HG02610 (cell line): ENCODE measurements around the gene BCL2.
A peak's percentile ranks its signal among the peaks of the same experiment; 100 is the strongest.
"Not testable (repeated sequence)": the region's sequence is repeated elsewhere in the genome, so short reads cannot be mapped to it uniquely, and the experiment has no call there.

Experiments used
- ATAC-seq: cut with Tn5 transposase; IDR thresholded peaks from one replicate; pipeline ENCODE4 v1.9.1; 2021; ENCODE audit warnings: mild to moderate bottlenecking, moderate library complexity; ENCODE audit not compliant: unreplicated experiment

The BCL2 gene

DNA sequence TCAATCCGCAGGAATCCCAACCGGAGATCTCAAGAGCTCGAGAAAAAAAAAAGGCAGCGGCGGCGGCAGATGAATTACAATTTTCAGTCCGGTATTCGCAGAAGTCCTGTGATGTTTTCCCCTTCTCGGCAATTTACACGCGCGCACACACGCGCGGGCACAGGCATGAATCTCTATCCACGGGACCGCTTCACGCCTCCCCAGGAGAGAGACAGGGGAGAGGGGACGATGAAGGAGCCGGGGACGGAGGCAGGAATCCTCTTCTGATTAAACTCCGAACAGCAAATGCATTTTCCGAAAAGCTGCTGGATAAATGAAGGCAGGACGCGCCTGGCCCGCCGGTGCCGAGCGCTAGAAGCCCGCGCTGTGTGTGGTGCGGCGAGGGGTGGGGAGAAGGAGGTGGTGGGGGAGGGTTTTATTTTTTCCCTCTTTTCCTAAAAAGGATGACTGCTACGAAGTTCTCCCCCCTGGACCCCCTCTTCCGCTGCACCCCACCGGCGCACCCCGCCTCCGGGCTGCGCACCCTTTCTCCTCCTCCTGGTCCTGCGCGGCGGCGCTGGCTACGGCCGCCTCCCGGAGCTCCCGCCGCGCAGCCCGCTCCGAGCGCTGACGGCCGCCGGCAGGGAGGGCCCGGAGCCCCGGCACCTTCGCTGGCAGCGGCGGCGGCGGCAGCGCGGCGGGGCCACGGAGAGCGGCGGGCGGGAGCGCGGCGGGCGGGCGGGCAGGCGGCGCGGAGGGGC lies at the start of gene BCL2:
BCL2 (minus strand) TSS at position 387 of the 740 bp plus-strand sequence.
- peak; percentile 13 for ATAC-seq

DNA sequence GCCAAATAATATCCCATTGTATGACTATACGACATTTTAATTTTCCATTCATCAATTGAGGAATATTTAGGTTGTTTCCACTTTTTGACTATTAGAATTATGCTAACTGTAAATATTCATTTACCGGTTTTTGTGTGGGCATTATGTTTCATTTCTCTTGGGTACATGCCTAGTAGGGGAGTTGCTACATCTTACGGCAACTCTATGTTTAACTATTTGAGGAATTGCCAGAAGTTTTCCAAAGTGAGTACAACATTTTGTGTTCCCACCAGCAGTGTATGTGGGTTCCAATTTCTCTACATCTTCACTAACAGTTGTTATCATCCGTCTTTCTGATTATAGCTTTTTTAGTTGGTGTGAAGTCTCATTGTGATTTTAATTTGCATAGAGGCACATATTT lies 49.0 kb upstream of the BCL2 start:
- ATAC-seq: no peak

- peak; percentile 87 for ATAC-seq
These were observed 47.7 kb upstream of the BCL2 start, which contains the start of gene KDSR for GRCh38 chr18:63367053-63367953. KDSR (minus strand) TSS chr18:63367206; CDS start chr18:63367118, 88 bp downstream.

DNA sequence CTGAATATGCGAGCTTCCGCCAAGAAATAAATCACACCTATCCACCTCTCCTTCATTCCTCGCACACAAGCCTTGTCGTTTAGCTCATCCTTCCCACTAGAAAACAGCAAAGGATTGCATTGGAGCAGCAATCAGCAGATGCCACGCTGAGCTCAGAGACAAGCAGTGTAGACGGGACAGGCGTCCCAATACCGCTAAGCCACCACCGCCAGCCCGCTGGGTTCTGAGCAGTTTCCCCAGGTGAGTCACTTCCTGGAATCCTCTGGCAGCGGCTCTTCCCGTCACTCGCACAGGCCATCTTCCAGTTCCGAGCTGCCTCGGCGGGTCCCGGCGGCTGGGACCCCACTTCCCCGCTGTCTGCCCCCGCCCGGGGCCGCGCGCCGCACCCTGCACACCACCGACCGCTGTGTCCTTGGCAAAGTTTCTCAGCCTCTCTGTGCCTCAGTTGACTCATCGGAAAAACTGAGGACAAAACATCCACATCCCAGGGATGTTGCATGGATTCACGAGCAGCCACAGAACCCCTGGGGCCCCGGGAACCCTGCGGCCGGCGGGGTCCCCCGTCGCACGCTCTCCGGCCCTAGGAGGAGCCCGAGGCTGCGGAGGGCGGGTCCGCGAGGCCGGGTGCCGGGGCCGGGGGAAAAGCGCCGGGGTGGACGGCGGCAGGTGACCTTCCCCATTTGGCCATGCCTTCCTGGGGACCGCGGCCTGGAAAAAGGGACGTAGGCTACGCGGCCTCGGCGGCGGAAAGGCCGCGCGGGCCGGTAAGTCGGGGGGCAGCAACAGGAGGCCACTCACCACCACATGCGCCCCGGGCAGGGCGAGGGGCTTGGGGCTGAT lies 46.9 kb upstream of the BCL2 start:
- ATAC-seq: peak; percentile 30

DNA sequence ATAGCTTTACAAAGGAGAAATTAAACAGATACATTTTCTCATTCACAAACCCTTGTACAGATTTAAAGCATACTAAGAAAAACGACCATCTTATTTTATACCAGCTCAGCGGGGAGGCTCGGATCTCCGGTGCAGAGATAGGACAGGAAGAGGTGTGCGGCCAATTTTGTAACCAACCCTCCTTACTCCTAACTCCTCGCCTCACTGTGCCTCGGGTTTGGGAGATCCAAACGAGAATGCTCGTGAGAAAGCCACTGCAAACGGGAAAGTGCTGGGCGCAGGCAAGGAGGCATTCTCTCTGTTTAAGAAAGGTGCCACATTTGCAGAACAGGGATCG lies 46.3 kb upstream of the BCL2 start:
- no peak for ATAC-seq

- ATAC-seq: no peak
These were observed 44.4 kb upstream of the BCL2 start for GRCh38 chr18:63363951-63364350.

GRCh38 chr18:63363420-63363819 lies 43.9 kb upstream of the BCL2 start:
- ATAC-seq: not testable (repeated sequence)

DNA sequence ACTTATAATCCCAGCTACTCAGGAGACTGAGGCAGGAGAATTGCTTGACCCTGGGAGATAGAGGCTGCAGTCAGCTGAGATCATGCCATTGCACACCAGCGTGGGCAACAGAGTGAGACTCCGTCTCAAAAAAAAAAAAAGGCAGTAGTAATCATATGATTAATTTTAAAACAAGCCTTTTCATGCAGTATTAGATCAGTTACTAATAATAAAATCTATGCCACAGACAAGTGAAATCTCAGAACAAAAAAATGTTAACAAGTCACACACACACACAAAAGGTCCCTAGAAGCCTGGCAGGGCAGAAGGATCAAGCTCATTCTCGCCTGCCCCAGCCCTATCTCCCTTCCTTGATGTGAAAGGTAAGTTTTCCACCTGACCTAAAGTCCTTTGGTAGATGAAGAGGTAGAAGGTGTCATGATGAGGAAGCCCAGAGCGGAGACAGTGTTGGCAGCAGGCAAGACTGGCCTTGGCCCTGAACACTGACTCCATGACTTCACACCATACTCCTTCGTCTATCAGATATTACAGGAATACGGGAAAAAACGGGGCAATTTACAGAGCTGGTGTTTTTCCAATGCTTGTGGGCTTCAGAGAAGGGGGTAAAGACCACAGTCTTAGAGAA lies 36.8 kb upstream of the BCL2 start:
- ATAC-seq: no peak

DNA sequence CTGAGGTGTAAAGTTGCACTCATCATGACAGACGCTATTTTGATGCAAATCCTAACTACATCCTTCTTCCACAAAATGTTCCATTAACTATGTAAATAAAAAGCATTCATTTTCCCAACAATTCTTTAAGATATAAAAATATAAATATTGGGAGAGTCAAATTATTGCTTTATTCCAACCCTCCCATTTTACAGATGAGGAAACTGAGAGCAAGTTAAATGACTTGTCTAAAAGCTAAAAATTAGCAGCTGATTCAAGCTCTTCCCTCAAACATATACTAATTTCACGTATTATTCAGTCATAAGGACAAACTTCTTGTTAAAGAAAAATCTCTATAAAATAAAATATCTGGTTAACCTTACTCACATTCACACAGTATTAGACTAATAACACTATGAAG lies 30.7 kb upstream of the BCL2 start:
- no peak for ATAC-seq

DNA sequence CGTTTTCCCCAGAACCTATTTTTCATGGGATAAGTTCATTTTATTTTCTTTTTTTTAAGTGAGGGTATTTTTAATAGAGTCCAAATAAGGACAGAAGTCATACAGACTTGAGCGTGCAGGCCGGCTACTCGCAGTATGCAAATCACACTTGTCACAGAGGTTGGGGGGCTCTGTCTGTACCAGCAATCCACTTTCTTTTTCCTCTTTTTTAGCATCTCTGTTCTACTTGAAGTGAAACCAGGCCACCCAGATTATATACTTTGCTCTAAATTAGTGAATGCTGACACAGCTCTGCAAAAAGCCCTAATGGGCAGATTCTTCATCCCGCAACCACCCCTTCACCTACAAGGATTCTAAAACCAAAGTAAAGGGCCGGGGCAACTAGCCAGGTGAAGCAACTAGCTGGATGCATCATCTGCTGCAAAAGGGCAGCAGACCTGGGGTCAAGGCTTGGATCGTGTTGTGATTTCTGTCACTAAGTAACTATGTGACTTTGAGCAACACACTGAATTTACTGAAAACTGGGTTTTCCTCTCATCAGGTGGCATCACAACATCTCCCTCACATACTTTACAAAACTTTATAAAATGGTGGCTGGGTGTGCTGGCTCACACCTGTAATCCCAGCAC lies 29.1 kb upstream of the BCL2 start:
- no peak for ATAC-seq

GRCh38 chr18:63346480-63347183 lies 27.1 kb upstream of the BCL2 start:
- ATAC-seq: no peak

- ATAC-seq: no peak
These were observed 26.5 kb upstream of the BCL2 start for GRCh38 chr18:63346031-63346430.

DNA sequence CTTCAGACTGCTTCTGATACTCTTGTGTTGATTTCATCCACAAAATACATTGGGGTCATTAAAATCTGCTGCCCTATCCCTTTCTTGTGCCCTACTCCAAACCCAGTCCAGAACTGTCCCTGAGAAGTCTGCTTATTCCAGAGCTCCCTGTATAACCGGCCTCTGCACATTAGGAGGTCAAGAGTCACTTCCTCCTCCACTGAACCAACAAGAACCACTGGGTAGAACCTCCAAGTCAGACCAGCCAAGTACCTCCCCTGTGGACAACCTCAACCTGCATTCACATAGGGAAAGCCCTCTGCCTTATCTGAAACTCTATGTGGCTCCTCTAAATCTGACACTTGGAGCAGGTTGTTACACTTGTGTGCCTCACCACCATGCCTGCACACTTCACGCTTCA lies 25.3 kb upstream of the BCL2 start:
- no peak for ATAC-seq

- ATAC-seq: no peak
These were observed 24.7 kb upstream of the BCL2 start for GRCh38 chr18:63344263-63344662.

- peak; percentile 61 for ATAC-seq
These were observed 22.6 kb upstream of the BCL2 start for GRCh38 chr18:63342206-63342605.

- no peak for ATAC-seq
These were observed 20.4 kb upstream of the BCL2 start for GRCh38 chr18:63339920-63340484.

DNA sequence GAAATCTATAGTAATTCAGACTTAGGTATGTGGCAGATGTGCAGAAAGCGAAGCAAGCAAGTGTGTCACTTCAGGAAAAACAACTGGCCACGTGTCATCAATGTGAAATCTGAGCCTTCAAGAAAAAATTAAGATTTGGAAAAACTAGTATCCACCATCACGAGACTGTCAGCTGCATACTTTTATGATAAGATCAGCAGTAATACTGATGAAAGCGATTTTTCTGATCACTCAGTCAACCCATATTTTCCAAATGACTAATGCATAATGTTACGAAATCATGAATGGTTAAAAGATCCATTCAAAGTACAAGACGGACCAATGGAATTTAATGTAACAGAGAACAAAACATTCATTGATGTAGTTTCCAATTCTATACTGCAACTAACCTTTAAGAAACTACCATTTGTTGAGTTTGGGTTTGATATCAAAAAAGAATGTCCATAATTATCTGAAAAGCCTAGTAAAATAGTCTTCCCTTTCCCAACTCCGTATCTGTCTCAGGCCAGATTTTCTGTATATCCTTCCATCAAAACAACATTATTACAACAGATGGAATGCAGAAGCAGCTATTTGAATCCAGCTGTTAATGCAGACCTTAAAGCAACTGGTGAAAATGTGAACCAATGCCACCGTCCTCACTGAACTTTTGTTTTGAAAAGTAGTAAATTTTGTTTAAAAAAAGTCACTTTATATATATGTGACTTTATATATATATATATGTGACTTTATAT lies 17.0 kb upstream of the BCL2 start:
- no peak for ATAC-seq

DNA sequence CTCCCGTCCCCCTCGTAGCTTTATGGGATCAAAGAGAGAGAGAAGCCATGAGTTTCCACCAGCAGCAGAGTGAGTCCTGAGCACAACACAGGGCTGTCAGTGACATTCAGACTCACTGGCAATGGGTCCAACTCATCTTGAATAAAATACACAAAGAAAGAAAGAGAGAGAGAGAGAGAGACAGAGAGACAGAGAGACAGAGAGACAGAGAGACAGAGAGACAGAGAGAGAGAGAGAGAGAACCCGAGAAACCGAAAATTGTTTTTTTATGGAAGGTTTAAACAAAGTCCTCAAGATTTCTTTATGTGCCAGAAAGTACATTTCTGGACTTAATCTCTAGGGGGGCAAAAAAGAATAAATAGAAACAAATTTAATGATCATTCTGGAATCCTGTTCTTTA lies 11.5 kb upstream of the BCL2 start:
- ATAC-seq: no peak
